Esophagus squamous epithelium (tissue), 5 donors: ENCODE results near the gene TRMT10C. TPM values are rescaled to one million over a fixed set of nuclear protein-coding genes. Genes with fewer than 3 reads are reported as not detected.

Source experiments
- DNase-seq: peaks from one replicate; lab custom pipeline; 2025; lab: John Stamatoyannopoulos, UW
- H3K27ac ChIP-seq, 4 donors: fragments of 200-600 bp; sonication (generic); one replicate each; pipeline ENCODE4 v1.5.1; 2016 to 2019; ENCODE audit warnings: mild to moderate bottlenecking in 1 of 4
- H3K27me3 ChIP-seq, 4 donors: fragments of 200-600 bp; sonication (generic); 1 replicate in 3 of 4; 2 replicates in 1 of 4; pipeline versions ENCODE4 v1.5.1 to v1.6.0; 2017 to 2021; ENCODE audit warnings: antibody characterized with exemption in 1 of 4
- H3K36me3 ChIP-seq, 3 donors: fragments of 200-600 bp; sonication (generic); one replicate each; pipeline ENCODE4 v1.5.1; 2016 to 2019
- H3K4me1 ChIP-seq, 3 donors: fragments of 200-600 bp; sonication (generic); one replicate each; pipeline ENCODE4 v1.5.1; 2017 to 2019
- H3K4me3 ChIP-seq, 4 donors: fragments of 200-600 bp; sonication (generic); 1 replicate in 3 of 4; 2 replicates in 1 of 4; pipeline ENCODE4 v1.5.1; 2016 to 2019; ENCODE audit warnings: mild to moderate bottlenecking in 2 of 4, moderate library complexity in 1 of 4
- H3K9me3 ChIP-seq, 3 donors: fragments of 200-600 bp; sonication (generic); one replicate each; pipeline ENCODE4 v1.5.1; 2016 to 2019
- POLR2A ChIP-seq, 4 donors: fragments of 450-650 bp; IDR thresholded peaks; one replicate each; pipeline ENCODE4 v1.6.1; 2017; ENCODE audit warnings: antibody characterized with exemption in 4 of 4, mild to moderate bottlenecking in 4 of 4, moderate library complexity in 3 of 4
- WGBS, 2 donors: methylation state at CpG; one replicate each; pipeline ENCODE4 v1.1.5; 2018; 5-methylcytosine and 5-hydroxymethylcytosine counted together
- intact Hi-C: fragments of 100-400 bp; cut with DNase I; formaldehyde crosslinking; loops from one replicate; pipeline ENCODE4 v1.15.0; 2022
- total RNA-seq, 4 donors: library from RNA; depleted of rRNA; stranded (reverse); fragments of >200 nt; gene quantifications; one replicate each; pipeline ENCODE4 v1.1.0, GENCODE V29; 2016
- TF ChIP-seq, protein P1 (sequence below), 6 experiments: fragments of 450-650 bp in 4 of 6; fragments of 200-600 bp in 2 of 6; sonication (generic) in 2 of 6; IDR thresholded peaks; one replicate each; pipeline ENCODE4 v1.5.1; 2016 to 2019; ENCODE audit warnings: antibody characterized with exemption in 6 of 6, mild to moderate bottlenecking in 4 of 6, moderate library complexity in 4 of 6
- donor health status: DM: yes; HTN: yes; CAD: no.

Gene TRMT10C
- 10 to 100 TPM; 15.3 to 32.8 (median 27.7) TPM for total RNA-seq

DNA sequence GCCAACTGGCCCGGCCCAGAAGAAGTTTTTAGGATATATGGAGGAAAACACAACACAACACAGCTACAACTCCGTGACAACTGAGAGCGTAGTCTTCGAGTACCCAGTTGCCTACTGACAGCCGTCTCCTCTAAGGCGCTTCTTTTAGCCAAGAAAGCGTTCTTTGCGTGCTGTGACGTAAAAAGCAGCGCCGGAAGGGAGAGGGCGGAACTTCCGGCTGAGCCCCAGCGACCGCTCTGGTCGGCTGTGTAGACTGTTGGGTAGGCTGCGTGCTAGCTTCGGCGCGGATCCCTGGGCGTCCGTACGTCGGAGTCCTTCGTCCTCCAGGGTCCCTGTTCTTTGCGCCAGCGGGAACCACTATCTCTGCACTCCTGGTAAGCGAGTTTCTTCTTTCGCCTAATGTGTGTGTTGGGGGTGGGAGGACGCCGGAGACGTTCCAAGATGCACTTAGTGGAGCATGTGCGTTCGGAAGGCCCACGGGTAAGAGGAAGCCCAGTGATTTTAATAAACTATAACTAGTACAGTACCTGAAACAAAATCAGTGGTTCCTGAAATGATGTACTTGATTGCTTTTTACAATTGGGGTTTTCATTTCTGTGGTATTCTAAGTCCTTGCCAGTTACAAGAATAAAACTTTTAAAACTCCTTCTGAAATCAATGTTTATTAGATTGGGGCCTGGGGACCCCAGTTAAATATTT is at the start of gene TRMT10C:
Gene TRMT10C, plus strand, starts transcription at position 239 of the 699 bp plus-strand sequence. CDS start 2,914 bp downstream, outside the sequence.
- H3K9me3 ChIP-seq: no peaks in the 10 kb centered on the region
- peaks cover 7 to 41% (median 10%) of the 10 kb centered on the region in 3 donors for H3K4me1 ChIP-seq
- peak within 1 kb of the TSS; percentile 68 to 84 (median 78) for H3K4me3 ChIP-seq
- peak; percentile 43 for DNase-seq
- intact Hi-C loops: no loop called here
- H3K27ac ChIP-seq: peak within 1 kb of the TSS; percentile 83 to 94 (median 92)
- 0 to 1% methylated on average over 14 to 27 of the region's 35 CpGs for WGBS, 2 donors
- TF ChIP-seq POLR2A (IDR thresholded peaks at IDR 0.05): peak in 3 of 4 donors; percentile 16 to 88 (median 80)
- TF ChIP-seq, protein P1, sequence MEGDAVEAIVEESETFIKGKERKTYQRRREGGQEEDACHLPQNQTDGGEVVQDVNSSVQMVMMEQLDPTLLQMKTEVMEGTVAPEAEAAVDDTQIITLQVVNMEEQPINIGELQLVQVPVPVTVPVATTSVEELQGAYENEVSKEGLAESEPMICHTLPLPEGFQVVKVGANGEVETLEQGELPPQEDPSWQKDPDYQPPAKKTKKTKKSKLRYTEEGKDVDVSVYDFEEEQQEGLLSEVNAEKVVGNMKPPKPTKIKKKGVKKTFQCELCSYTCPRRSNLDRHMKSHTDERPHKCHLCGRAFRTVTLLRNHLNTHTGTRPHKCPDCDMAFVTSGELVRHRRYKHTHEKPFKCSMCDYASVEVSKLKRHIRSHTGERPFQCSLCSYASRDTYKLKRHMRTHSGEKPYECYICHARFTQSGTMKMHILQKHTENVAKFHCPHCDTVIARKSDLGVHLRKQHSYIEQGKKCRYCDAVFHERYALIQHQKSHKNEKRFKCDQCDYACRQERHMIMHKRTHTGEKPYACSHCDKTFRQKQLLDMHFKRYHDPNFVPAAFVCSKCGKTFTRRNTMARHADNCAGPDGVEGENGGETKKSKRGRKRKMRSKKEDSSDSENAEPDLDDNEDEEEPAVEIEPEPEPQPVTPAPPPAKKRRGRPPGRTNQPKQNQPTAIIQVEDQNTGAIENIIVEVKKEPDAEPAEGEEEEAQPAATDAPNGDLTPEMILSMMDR (IDR thresholded peaks at IDR 0.05): no peak
- peaks cover 0 to 22% (median 0%) of the 10 kb centered on the region in 3 donors for H3K36me3 ChIP-seq
- H3K27me3 ChIP-seq: peaks cover 0 to 28% (median 0%) of the 10 kb centered on the region in 4 donors

DNA sequence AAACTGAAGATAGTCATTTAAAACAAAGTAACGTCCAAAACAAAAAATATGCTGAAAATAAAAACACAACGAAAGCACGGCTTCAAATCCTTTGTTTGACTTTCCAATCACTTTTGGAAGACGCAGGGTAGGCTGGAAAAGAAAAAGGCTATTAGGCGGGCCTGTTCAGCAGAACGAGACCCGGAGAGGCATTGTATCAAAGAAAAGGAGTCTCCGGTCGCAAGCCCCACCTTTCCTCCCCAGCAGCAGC is 49.3 kb upstream of the TRMT10C start:
- H3K9me3 ChIP-seq: no peaks in the 10 kb centered on the region
- TF ChIP-seq, protein P1 (IDR thresholded peaks at IDR 0.05): no peak
- TF ChIP-seq POLR2A (IDR thresholded peaks at IDR 0.05): no peak
- intact Hi-C loops: no loop called here

DNA sequence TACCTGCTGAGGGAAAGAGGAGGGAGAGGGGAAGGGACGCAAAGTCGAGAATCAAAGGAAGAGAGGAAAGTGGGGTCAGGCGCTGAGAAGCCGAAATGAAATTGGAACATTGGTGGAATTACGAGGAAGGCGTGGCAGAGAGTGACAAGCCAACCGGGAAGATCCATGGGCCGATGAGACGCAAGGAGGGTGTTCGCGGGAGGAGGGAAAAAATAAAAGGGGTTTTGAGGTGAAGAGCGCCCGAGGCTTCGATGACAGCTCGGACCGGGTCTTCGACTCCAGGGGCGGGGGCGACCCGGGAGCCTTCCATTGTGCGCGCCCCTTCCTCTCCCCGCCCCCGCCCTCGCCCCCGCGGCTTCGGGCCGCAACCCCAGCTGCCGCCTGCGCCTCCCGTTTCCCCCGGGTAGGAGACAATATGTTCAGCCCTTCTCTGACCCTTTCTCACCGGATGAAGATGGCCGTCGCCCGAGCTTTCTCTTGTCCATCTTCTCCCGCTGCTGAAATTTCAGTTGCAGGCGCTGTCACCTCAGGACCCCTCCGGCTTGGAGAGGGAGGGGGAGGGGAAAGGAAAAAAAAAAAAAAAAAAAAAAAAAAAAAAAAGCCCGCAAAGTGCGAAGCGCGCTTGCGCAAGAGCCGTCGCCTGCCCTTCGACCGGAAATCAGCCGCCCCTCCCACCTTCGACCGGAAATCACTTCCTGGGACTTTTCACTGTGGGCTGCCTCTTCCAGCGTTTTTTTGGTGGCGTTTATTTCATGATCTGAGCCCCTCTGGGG is 48.8 kb upstream of the TRMT10C start, which contains the start of gene SENP7:
Gene SENP7, minus strand, starts transcription at position 567 of the 773 bp plus-strand sequence. Its CDS starts 82 bp downstream, at position 485.
- Histone ChIP-seq H3K27me3 (peaks cover 0 to 11% (median 0%) of the 10 kb centered on the region in 4 donors), H3K4me3 (peak within 1 kb of the TSS; percentile 85 to 91 (median 87)), H3K36me3 (no peaks in the 10 kb centered on the region), H3K4me1 (peaks cover 0 to 37% (median 0%) of the 10 kb centered on the region in 3 donors), H3K27ac (peak within 1 kb of the TSS; percentile 95 to 98 (median 97)), H3K9me3 (no peaks in the 10 kb centered on the region)
- intact Hi-C loops: no loop called here
- no peak for TF ChIP-seq POLR2A (IDR thresholded peaks at IDR 0.05)
- TF ChIP-seq, protein P1 (IDR thresholded peaks at IDR 0.05): no peak
- 0 to 1% methylated on average over 26 to 36 of the region's 54 CpGs for WGBS, 2 donors
- DNase-seq: peak; percentile 20

More for the DNA sequence above, 49.3 kb upstream of the TRMT10C start:
- 0% methylated on average over 9 of the region's 9 CpGs for WGBS, 2 donors
- peak overlapping the region; percentile 85 to 91 (median 87) for H3K4me3 ChIP-seq
- peak overlapping the region; percentile 95 to 98 (median 97) for H3K27ac ChIP-seq
- no peak for DNase-seq
- peaks cover 0 to 37% (median 0%) of the 10 kb centered on the region in 3 donors for H3K4me1 ChIP-seq
- H3K36me3 ChIP-seq: no peaks in the 10 kb centered on the region
- peaks cover 0 to 9% (median 0%) of the 10 kb centered on the region in 4 donors for H3K27me3 ChIP-seq

DNA sequence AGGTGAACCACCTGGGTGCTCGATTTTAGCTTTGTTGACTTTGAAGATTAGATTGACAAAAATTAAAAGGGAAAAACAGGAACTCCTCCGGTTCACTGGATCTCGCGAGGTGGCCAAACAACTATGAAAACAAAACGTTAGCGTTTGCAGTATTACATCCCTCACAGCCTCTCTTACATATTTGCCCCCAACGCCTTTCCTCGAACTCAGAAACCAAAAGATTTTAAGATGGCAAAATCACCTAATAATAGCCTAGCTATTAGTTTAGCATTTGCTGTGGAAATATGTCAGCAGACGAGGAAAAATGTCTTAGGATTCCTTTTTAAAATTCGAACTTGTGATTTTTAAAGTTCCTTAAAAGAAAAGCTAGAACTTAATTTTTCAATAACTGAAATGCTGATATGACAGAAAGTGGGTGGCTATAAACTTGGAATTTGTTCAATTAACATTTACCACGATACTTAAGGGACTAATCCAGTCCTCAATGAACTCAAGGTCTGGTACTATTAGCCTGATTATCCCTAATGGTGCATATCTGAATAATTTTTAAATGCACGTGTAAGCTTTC is 48.2 kb upstream of the TRMT10C start:
- TF ChIP-seq, protein P1 (IDR thresholded peaks at IDR 0.05): no peak
- TF ChIP-seq POLR2A (IDR thresholded peaks at IDR 0.05): no peak
- Histone ChIP-seq H3K27me3 (peaks cover 0 to 11% (median 0%) of the 10 kb centered on the region in 4 donors), H3K9me3 (no peaks in the 10 kb centered on the region), H3K36me3 (no peaks in the 10 kb centered on the region), H3K4me1 (peaks cover 0 to 37% (median 0%) of the 10 kb centered on the region in 3 donors), H3K4me3 (peak overlapping the region; percentile 85 to 91 (median 87)), H3K27ac (peak overlapping the region; percentile 95 to 98 (median 97))
- intact Hi-C loops: no loop called here
- no peak for DNase-seq
- WGBS, 2 donors: 9 to 12% methylated on average over 11 to 12 of the region's 12 CpGs
